Activated CD8-positive, alpha-beta memory T cell treated with anti-CD3 and anti-CD28 coated beads, Interleukin-2, amount 10 ng/mL, durations not matched to agents 7 days and 5 days (primary cell): ENCODE measurements around the gene VAPB. TPM values are rescaled to one million over a fixed set of nuclear protein-coding genes. Genes with fewer than 3 reads are reported as not detected.

ENCODE experiments used
- ATAC-seq: fragments of 150-1000 bp; cut with Tn5 transposase; one replicate; pipeline ENCODE4 v1.10.0; 2021; ENCODE audit warnings: moderate library complexity
- CTCF ChIA-PET: fragments of 350-600 bp; sonication (Branson Sonifier 250); formaldehyde crosslinking; loops from one replicate; lab custom pipeline; 2021; ENCODE audit warnings: antibody characterized with exemption; lab: Charles Lee
- DNase-seq: peaks from one replicate; pipeline ENCODE4 v3.0.0-alpha.2; 2020
- H3K27ac Mint-ChIP-seq: one replicate; pipeline ENCODE4 v1.8.0; 2021; ENCODE audit warnings: mild to moderate bottlenecking, mixed read lengths
- H3K27me3 Mint-ChIP-seq: one replicate; pipeline ENCODE4 v1.8.0; 2021; ENCODE audit warnings: mixed read lengths
- H3K36me3 Mint-ChIP-seq: one replicate; pipeline ENCODE4 v1.8.0; 2021; ENCODE audit warnings: mild to moderate bottlenecking, mixed read lengths
- H3K4me1 Mint-ChIP-seq: one replicate; pipeline ENCODE4 v1.8.0; 2021; ENCODE audit warnings: mixed read lengths
- H3K4me3 Mint-ChIP-seq: one replicate; pipeline ENCODE4 v1.8.0; 2021; ENCODE audit warnings: mild to moderate bottlenecking, moderate library complexity, mixed read lengths
- H3K9me3 Mint-ChIP-seq: one replicate; pipeline ENCODE4 v1.8.0; 2022; ENCODE audit warnings: low read depth, mixed read lengths
- total RNA-seq, 2 experiments: library from RNA; stranded (reverse); gene quantifications; one replicate each; pipeline ENCODE4 v1.2.3, GENCODE V29; 2021

Gene VAPB
- total RNA-seq, 2 experiments from 2014 or later = 25.5 to 31.3 TPM

GRCh38 chr20:58497076-58497641 lies 108.1 kb downstream of the VAPB start:
- CTCF ChIA-PET = no interaction called here
- Mint-ChIP-seq H3K36me3 (no peaks in the 10 kb centered on the region), H3K4me3 (no peak overlapping the region), H3K27ac (no peak overlapping the region), H3K27me3 (peaks cover under 1% of the 10 kb centered on the region), H3K9me3 (no peaks in the 10 kb centered on the region), H3K4me1 (no peaks in the 10 kb centered on the region)
- DNase-seq (no peak), ATAC-seq (no peak)

GRCh38 chr20:58497724-58498469 lies 108.9 kb downstream of the VAPB start:
- Mint-ChIP-seq H3K27ac (no peak overlapping the region), H3K36me3 (no peaks in the 10 kb centered on the region), H3K27me3 (no peaks in the 10 kb centered on the region), H3K9me3 (peaks cover under 1% of the 10 kb centered on the region), H3K4me3 (no peak overlapping the region), H3K4me1 (no peaks in the 10 kb centered on the region)
- DNase-seq = no peak
- CTCF ChIA-PET = no interaction called here
- no peak for ATAC-seq

DNA sequence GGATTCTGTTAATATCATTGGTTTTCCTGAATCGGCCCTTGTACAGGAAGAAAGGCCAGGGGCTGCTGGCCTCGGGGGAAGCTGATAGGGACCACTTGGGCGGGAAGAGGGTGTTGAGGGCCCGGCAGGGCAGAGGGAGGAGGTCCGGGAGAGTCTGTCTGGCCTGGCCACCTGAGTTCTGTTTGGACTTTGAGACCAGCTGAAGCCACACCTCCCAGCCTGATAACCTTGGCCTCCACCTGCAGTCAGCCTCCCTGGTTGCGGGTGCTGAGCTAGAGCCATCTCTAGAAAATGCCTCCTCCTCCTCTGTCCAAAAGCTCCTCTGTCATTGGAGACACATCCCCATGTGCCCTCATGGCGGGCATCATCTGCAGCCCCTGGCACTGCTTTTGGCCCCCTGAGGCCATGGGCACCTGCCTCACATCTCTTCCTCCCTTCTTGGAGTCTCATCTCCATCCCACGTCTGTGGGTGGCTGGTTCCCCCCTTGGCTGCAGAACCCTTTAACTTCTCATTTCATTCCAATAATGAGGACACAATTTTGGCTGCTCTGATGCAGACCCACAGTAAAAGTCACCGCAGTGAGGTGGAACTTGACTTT lies 109.5 kb downstream of the VAPB start:
- Mint-ChIP-seq H3K36me3 (no peaks in the 10 kb centered on the region), H3K4me1 (no peaks in the 10 kb centered on the region), H3K27me3 (no peaks in the 10 kb centered on the region), H3K27ac (no peak overlapping the region), H3K4me3 (no peak overlapping the region), H3K9me3 (peaks cover 2% of the 10 kb centered on the region)
- ATAC-seq (no peak), DNase-seq (no peak)
- CTCF ChIA-PET = no interaction called here

GRCh38 chr20:58500256-58500655 lies 111.2 kb downstream of the VAPB start:
- Mint-ChIP-seq H3K27ac (no peak overlapping the region), H3K4me1 (no peaks in the 10 kb centered on the region), H3K4me3 (no peak overlapping the region), H3K27me3 (no peaks in the 10 kb centered on the region), H3K9me3 (peaks cover 2% of the 10 kb centered on the region), H3K36me3 (no peaks in the 10 kb centered on the region)
- DNase-seq = no peak
- ATAC-seq = no peak
- CTCF ChIA-PET = no interaction called here

Other genes with a start within 250 kb of the VAPB start
- gene ANKRD60, start 160.6 kb upstream of the VAPB start, total RNA-seq = not detected
- 10 to 100 TPM; 13.2 to 14.7 TPM for gene RAB22A, start 79.5 kb upstream of the VAPB start, total RNA-seq
- not detected for gene APCDD1L, start 126.2 kb downstream of the VAPB start, total RNA-seq